ENCODE measurements around the gene RBM20.

GRCh38 chr10:110631934-110632333 lies 12.2 kb upstream of the RBM20 start:
- no peak for TF ChIP-seq EZH2phosphoT487 (IDR thresholded peaks at IDR 0.05; ENCODE audit: low read depth, severe bottlenecking, unreplicated experiment)
- TF ChIP-seq CTCF (IDR thresholded peaks at IDR 0.05; ENCODE audit: poor library complexity) = no peak

All from hepatocyte (in vitro differentiated cells).